HG02973 (cell line): Measurements from ENCODE around the gene MLEC.
A peak's percentile ranks its signal among the peaks of the same experiment; 100 is the strongest.

Experiments
- ATAC-seq: cut with Tn5 transposase; IDR thresholded peaks from one replicate; pipeline ENCODE4 v1.9.1; 2021; ENCODE audit warnings: moderate library complexity; ENCODE audit not compliant: unreplicated experiment

The MLEC gene, protein sequence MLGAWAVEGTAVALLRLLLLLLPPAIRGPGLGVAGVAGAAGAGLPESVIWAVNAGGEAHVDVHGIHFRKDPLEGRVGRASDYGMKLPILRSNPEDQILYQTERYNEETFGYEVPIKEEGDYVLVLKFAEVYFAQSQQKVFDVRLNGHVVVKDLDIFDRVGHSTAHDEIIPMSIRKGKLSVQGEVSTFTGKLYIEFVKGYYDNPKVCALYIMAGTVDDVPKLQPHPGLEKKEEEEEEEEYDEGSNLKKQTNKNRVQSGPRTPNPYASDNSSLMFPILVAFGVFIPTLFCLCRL

DNA sequence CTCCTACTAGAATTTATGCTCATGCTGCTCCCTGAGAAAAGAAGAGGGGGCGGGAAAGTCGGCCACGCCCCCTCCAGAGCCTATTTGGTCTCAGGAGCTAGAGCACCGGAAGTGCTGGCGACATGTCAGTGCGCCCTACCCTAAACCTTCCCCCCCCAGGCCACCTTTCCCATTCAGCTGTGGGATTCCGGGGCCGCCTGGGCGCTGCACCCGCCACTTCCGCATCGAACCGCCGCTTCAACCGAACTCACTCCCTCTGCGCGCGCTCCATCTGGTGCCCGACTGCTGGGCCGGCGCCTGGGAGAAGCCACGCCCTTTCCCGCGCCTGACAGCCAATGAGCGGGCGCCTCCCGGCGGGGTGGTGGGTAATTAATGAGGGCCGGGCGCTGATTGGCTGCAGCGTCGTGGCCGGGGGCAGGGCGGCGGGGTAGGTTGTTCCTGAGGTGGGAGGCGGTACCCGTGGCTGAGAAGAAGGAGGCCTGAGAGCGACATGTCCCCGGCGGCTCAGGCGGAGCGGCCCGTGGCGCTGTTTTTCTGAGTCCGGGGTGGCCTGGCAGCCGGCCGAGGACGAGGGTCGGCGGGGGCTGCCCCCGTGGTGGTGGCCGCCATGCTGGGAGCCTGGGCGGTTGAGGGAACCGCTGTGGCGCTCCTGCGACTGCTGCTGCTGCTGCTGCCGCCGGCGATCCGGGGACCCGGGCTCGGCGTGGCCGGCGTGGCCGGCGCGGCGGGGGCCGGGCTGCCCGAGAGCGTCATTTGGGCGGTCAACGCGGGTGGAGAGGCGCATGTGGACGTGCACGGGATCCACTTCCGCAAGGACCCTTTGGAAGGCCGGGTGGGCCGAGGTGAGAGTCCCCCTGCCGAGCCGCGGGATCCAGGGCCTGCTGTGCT, at the start of gene MLEC:
Gene MLEC, plus strand, starts transcription at position 460 of the 888 bp plus-strand sequence. Its CDS starts 148 bp downstream, at position 608.
- peak; percentile 60 for ATAC-seq

DNA sequence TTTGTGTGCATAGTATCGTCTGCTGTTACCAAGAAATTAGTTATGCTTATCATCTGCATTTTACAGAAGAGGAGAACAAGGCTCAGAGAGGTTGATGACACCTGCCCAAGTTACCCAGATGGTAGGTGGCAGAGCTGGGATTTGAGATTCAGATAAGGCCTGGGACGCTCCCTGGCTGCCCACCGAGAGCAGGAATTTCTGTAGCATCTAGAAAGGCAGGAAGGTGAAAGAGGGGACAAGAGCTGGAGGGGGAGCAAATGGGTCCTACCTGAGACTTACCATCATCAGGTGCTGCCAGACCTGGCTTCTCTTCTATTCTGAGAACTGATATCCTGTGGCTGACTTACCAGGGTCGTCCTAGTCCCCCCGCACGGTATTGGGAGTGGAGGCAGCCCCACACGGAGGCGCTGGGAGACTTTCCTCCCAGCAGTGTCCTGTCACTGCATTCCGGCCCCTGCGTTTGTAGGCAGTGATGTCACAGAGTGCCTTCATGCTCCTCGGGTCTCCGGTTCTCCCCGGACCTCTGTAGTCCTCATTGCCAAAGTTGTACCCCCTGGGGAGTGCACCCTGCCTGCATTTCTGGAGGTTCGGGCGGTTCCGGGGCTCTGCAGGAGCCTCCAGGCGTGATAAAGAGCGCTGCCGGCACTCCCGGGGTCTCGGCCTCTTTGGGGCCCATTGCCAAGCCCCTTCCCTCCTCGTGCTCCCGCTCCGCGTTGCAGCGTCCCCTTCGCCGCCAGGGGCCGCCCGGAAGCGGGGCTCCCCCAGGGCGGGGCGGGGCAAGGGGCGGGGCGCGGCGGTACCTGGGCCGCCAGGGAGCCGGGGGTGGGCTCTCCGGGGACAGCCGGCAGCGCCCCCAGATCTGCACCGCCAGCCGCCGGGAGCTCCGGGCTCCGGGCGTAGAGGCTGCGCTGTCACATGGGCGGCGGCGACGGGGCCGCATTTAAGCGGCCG, 46.9 kb upstream of the MLEC start, which contains the start of gene CABP1:
Gene CABP1, plus strand, starts transcription at position 856 of the 951 bp plus-strand sequence. Its CDS starts 60 bp downstream, at position 916.
- peak; percentile 56 for ATAC-seq

DNA sequence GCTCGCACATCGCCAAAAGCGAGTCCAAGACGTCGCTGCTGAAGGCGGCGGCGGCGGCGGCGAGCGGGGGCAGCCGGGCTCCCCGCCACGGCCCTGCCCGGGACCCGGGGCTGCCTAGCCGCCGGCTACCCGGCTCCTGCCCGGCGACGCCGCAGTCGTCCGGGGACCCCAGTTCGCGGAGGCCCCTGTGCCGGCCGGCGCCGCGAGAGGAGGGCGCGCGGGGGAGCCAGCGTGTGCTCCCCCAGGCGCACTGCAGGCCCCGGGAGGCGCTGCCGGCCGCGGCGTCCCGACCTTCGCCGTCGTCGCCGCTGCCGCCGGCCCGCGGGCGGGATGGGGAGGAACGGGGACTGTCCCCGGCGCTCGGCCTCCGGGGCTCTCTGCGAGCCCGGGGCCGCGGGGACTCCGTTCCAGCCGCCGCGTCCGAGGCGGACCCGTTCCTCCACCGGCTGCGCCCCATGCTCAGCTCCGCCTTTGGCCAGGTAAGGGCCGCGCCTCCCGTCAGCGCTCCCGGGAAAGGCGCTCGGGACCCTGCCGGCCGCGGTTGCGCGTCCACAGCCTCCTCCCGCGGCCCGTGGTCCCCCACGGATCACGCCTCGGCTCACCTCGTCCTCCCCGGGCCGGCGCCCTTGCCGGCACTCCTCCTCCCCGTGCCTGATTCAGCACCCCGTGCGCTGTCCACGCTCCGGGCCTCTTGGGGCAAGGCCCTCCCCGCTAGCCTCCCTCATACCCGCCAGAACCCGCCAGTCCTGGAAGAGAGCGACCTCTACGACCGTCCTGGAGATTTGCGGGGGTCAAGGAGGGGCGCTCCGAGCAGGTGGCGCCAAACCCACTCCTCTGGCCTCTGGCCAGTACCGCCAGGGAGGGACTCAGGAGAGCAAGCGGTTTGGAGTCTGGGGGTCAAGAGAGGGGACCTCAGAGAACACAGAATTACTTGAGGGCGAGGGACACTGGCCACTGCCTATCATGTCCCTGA, 45.8 kb upstream of the MLEC start:
- ATAC-seq, result peak; percentile 44

DNA sequence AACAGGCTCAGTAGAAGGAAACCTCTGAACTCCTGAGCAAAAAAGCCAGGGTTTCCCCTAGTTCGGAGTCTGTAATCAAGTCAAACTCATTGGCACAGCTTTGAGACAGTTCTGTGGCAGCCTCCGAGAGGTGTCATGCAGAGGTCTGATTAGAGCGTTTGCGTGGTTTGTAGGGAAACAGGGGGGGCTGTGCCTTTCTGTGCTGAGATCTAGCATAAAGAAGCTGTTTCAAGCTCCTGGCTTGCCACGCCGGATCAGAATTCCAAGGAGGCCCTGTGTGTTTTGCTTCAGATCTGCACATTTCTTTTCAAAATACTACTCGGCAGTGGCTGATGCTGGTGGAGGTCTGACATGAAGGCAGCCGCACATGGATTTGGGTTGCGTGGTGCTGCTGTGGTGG, 44.8 kb upstream of the MLEC start:
- ATAC-seq, result no peak

DNA sequence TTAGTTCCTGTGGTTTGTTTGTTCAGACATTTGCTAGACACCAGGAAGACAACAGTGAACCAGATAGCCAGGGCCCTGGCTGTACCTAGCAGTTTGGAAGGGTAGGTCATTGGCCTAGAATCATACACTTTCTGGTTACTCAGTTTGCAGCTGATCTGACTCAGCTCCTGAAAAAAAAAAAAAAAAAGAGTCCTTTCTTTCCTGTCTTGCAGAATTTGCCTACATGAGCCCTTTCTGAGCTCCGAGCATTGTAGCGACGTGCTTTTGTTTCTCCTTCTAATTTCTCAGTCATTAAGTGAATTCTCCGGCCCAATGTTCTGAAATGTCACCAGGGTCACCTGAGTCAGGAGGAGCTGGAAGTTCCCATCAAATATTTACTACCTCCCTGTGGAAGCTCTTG, 44.1 kb upstream of the MLEC start:
- ATAC-seq, result no peak

DNA sequence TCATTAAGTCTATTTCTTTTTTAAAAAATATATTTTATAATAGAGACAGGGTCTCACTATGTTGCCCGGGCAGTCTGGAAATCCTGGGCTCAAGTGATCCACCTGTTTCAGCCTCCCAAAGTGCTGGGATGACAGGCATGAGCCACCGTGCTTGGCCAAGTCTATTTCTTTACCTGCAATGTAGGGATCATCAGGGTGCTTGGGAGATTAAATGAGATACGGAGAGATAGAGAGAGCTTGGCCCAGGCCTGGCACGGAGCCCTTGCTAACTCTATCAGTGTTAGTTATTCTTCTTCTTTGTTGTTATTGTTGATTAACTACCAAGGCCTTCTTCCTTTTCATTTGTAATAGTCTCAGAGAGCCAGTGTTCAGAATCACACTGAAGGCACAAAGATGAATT, 43.4 kb upstream of the MLEC start:
- no peak for ATAC-seq

DNA sequence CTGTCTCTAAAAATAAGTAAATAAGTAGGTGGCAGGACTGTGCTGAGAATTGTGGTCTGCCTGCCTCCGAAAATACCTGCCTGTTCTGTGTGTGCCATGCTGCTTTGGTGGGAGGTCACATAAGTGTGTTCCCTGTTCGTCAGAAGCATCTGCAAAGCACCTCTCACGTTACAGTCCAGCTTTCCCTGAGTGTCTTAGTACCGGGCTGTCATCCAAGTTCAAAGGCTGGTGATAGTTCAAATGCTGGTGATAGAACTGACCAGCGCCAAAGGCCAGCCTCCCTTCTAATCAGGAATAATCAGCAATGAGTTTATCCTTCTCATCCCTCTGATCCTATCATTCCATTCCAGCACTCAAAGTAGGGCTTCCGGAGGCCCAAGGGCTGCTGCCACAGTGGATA, 40.9 kb upstream of the MLEC start:
- no peak for ATAC-seq

DNA sequence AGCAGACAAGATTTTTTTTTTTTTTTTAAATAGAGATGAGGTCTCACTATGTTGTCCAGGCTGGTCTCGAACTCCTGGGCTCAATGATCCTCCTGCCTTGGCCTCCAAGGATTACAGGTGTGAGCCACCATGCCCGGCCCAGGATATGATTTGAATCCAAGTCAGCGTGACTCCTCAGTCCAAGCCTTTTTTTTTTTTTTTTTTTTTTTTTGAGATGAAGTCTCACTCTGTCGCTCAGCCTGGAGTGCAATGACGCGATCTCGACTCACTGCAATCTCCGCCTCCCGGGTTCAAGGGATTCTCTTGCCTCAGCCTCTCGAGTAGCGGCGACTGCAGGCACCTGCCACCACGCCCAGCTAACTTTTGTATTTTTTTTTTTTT, 39.6 kb upstream of the MLEC start:
- ATAC-seq, result no peak

DNA sequence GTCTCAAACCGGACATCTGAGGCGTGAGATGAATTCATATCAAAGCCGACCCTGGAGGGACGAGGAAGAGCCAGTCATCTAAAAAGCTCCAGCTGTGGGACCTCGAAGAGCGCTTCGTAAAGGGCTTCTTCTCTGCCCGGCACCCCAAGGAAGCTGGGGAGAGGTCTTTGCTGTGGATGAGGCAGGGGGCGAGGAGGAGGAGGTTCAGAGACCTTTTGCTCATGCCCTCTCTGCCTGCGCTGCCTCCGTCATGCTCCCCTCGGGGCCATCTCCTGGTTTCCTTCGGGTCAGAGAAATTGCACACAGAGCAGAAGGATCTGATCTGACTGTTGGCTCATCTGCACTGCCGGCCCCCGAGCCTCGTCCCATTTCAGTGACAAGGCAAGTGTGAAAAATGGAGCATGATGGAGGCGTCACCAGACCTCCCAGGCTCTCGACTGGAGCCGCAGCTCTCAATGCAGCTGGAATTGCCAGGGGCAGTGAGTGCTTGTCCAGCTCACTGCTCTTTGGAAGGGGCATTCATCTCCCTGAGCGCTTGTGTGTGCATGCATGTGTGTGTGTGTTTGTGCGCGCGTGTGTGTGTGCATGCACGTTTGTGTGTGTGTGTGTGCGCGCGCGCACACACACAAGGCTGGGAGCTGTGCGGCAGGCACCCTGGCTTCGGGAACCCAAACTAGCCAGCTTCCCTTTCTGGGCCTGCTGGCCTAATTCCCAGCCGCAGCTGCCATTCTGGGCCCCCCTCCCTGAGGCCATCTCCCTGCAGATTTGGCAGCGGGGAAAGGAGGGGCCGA, 37.3 kb upstream of the MLEC start:
- no peak for ATAC-seq

DNA sequence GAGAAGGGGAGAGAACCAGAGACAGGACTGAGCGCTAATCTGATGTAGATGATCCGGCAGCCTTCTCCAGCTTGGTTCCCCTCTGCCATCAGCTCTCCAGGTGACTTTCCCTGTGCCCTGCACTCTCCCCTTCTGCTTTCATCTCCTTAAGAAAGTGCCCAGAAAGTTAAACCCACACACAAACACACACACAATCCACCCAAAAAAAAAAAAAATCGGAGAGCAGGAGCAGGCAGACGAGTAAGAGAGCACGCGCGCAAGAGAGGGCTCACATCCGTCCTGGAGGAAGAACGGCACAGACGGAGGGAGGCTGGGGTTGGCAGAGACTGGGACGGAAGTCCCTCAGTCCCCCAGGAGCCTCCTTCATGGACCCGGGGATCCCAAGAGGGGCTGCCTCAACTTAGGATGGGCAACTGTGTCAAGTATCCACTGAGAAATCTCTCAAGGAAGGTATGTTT, 36.7 kb upstream of the MLEC start:
- ATAC-seq, result no peak

DNA sequence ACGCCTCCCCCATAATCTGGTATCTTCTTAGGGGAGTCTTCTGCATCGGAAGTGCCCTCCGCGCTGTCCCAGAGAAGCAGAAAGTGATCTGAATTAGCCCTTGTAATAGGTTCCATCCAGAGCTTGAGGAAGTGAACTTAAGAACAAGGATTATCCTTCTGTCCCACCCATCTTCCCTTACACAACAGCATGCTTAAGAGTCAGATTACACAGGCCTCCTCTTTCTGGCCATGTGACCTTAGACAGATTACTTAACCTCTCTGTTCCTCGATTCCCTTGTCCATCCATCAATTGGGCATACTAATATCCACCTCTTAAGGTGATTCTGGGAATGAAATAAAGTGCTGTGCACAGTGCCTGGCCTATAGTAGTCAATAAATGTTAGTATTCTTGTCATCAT, 35.1 kb upstream of the MLEC start:
- ATAC-seq, result no peak

DNA sequence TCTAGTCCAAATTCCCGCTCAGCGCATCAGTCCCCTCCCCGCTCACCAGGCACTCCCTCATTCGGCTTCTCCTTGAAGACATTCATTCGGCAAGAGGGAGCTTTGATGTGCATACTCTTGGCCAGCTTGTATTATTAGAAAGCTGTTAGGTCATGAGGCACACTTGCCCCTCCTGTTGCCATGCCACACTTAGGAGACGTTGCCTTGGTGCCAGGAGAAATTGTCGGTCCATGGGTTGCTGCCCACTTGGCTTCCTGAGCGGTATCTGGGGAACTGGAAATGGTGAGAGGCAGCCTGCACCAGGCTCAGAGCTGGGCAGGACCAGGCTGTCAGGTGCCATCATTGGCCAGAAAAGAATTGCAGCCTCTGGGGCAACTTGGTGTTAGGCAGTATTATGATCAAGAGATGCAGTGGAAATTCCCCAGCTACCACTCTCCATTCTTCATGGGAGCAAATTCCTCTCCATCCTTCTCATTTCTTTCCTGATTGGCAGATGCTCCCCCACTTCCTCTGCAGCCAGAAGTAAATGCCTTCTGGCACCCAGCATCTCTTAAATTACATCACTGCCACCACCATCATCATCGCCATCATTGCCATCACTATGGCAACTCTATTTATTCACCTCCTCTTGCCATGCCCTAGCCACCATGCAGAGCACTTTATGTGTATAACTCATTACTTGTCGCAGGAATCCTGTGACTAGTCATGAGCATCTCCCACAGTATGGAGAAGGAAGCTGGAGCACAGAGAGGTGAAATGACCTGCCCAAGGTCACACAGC, 34.1 kb upstream of the MLEC start:
- no peak for ATAC-seq

DNA sequence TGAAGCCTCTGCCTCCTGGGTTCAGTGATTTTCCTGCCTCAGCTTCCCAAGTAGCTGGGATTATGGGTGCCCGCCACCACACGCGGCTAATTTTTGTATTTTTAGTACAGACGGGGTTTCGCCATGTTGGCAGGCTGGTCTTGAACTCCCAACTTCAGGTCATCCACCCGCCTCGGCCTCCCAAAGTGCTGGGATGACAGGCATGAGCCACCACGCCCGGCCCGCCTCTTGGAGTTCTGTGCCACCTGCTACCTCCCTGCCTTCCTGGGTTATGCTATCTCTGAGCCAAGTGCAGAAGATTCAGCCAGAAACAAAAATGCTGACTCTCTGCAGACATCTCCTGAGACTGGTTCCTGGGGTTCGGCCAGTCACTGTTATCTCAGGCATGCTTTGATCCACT, 33.3 kb upstream of the MLEC start:
- ATAC-seq, result no peak

DNA sequence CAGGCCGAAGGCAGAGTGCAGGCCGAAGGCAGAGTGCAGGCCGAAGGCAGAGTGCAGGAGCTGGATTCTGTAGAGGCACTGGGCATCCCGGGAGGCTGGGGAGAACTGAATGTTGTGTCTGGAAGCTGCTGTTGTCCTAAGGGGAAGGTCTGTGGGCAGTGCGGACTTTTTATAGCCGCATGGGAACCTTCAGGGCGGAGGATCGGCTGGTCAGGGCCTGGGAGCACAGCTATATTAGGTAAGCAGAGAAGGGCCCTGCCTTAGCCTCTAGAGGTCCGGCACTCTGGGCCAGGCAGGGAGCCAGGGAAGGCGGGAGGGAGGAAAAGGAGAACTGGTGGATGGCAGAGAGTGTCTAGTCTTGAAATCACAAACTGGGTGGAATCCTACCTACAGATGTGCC, 32.3 kb upstream of the MLEC start:
- ATAC-seq, result no peak

DNA sequence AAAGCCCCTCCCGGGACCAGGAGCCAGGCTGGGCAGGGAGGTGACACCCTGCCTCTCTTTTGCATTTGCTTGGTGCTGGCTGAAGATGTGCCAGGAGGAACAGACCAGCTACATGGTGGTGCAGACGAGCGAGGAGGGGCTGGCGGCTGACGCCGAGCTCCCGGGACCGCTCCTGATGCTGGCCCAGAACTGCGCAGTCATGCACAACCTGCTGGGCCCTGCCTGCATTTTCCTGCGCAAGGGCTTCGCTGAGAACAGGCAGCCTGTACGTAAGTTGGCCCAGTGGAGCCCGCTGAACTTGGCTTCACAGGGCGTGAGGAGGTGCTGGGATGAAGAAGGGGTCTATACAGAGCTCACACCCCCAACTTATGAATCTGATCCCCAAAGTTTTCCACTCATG, 30.9 kb upstream of the MLEC start:
- no peak for ATAC-seq

DNA sequence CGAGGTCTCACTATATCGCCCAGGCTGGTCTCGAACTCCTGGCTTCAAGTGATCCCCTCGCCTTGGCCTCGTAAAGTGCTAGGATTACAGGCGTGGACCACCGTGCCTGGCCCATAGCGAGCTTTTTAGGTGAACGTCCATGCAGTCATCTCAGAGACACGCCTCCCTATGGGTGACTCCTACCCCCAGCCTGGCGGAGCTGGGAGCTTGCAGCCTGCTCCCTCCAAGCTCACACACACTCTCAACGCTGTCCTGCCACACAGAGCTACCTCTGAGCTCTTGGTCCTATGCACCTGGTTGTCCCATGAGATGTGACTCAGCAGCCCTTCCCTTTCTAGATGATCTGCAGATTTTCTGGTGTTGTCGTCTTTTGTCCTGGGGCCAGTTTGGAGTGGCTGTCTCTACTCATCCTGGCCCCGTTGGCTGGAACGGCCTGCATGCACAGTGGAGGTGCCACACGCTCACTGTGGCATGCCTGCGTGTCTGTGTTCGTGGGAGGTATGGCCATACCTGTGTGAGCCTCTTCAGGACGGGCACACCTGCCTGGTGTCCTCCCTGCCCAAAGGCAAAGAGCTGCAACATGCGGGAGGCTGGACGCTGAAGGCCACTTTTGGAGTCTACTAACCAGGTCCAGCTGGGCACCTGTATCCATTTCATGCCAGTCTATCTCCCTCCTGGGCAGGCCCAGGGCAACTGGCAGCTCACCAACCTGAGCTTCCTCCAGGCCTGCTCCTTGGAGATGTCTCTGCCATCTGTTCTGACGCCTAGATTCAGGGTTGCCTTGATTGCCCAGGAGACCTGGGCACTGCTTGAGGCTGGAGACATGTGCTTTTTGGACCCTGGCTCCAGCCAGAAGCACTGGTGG, 28.4 kb upstream of the MLEC start:
- ATAC-seq, result no peak

DNA sequence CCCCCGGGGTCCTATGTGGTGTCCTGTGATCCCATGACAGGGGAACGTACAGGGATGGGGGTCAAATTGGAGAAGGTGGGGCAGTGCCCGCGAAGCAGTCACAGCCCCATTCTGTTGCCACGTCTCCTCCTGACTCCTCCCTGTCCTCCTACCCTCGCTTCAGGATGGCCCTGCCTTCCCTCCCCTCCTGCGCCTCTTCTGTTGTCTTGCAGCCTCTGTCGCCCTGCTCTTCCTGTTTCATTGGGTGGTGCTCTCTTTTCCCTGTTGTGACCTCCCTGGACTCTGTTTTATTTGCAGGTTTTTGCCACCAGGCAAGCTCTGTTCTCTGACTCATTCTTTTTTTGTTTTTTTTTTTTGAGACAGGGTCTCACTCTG, 27.8 kb upstream of the MLEC start:
- ATAC-seq, result no peak
